H9 (cell line): ENCODE data around the gene GLDC. TPM values are rescaled to one million over a fixed set of nuclear protein-coding genes. Genes with fewer than 3 reads are reported as not detected.

ENCODE experiments used
- DNase-seq: peaks from one replicate; pipeline ENCODE4 v3.0.0-alpha.2; 2017
- H2AFZ ChIP-seq: one replicate; pipeline ENCODE4 v1.6.1; 2013; ENCODE audit warnings: mild to moderate bottlenecking, low read length, control low read depth, moderate library complexity
- H2AK5ac ChIP-seq: 2 replicates; pipeline ENCODE4 v1.6.1; 2013; ENCODE audit warnings: low read length, control low read depth, mixed read lengths; ENCODE audit not compliant: insufficient read length
- H2BK120ac ChIP-seq: one replicate; pipeline ENCODE4 v1.6.1; 2013; ENCODE audit warnings: low read depth, mild to moderate bottlenecking, low read length, control low read depth, inconsistent platforms; ENCODE audit not compliant: poor library complexity, severe bottlenecking
- H2BK12ac ChIP-seq: 2 replicates; pipeline ENCODE4 v1.6.1; 2013; ENCODE audit warnings: low read length, control low read depth, mixed read lengths, low read depth; ENCODE audit not compliant: insufficient read length
- H2BK15ac ChIP-seq: 2 replicates; pipeline ENCODE4 v1.6.1; 2013; ENCODE audit warnings: low read depth, low read length, control low read depth
- H2BK20ac ChIP-seq: one replicate; pipeline ENCODE4 v1.6.1; 2013; ENCODE audit warnings: low read depth, mild to moderate bottlenecking, low read length, control low read depth, inconsistent platforms; ENCODE audit not compliant: poor library complexity, severe bottlenecking
- H2BK5ac ChIP-seq: 2 replicates; pipeline ENCODE4 v1.6.1; 2013; ENCODE audit warnings: low read length, control low read depth, mixed read lengths; ENCODE audit not compliant: insufficient read length
- H3K14ac ChIP-seq: 2 replicates; pipeline ENCODE4 v1.6.1; 2013; ENCODE audit warnings: low read length, control low read depth; ENCODE audit not compliant: insufficient read depth
- H3K18ac ChIP-seq: 2 replicates; pipeline ENCODE4 v1.6.1; 2013; ENCODE audit warnings: low read depth, mild to moderate bottlenecking, mixed read lengths, low read length, control low read depth; ENCODE audit not compliant: insufficient read length
- H3K23ac ChIP-seq: 2 replicates; pipeline ENCODE4 v1.6.1; 2013; ENCODE audit warnings: low read length, control low read depth, mixed read lengths, low read depth; ENCODE audit not compliant: insufficient read length
- H3K23me2 ChIP-seq: 2 replicates; pipeline ENCODE4 v1.6.1; 2013; ENCODE audit warnings: low read depth, mild to moderate bottlenecking, mixed read lengths, low read length, control low read depth; ENCODE audit not compliant: insufficient read length, poor library complexity, severe bottlenecking
- H3K27ac ChIP-seq: 2 replicates; pipeline ENCODE4 v1.5.1; 2013; ENCODE audit warnings: low read length, control low read depth, mixed read lengths, low read depth; ENCODE audit not compliant: insufficient read length
- H3K27me3 ChIP-seq: 2 replicates; pipeline ENCODE4 v1.6.1; 2013; ENCODE audit warnings: low read length, control low read depth, inconsistent platforms; ENCODE audit not compliant: insufficient read depth
- H3K4ac ChIP-seq: 2 replicates; pipeline ENCODE4 v1.6.1; 2013; ENCODE audit warnings: low read depth, mild to moderate bottlenecking, control low read depth, inconsistent platforms, low read length, moderate library complexity
- H3K4me1 ChIP-seq: 2 replicates; pipeline ENCODE4 v1.6.1; 2013; ENCODE audit warnings: low read length, control low read depth, inconsistent platforms; ENCODE audit not compliant: insufficient read depth
- H3K4me2 ChIP-seq: 2 replicates; pipeline ENCODE4 v1.6.1; 2013; ENCODE audit warnings: low read length, control low read depth, mixed read lengths; ENCODE audit not compliant: insufficient read length, insufficient read depth
- H3K56ac ChIP-seq: 2 replicates; pipeline ENCODE4 v1.6.1; 2013; ENCODE audit warnings: low read depth, mild to moderate bottlenecking, mixed read lengths, low read length, control low read depth; ENCODE audit not compliant: insufficient read length
- H3K79me1 ChIP-seq: 2 replicates; pipeline ENCODE4 v1.6.1; 2013; ENCODE audit warnings: low read depth, mild to moderate bottlenecking, moderate library complexity, low read length, control low read depth, inconsistent platforms; ENCODE audit not compliant: insufficient read depth, poor library complexity, severe bottlenecking
- H3K79me2 ChIP-seq: 2 replicates; pipeline ENCODE4 v1.6.1; 2013; ENCODE audit warnings: low read length, control low read depth, inconsistent platforms; ENCODE audit not compliant: insufficient read depth
- H3K9ac ChIP-seq: 2 replicates; pipeline ENCODE4 v1.6.1; 2013; ENCODE audit warnings: low read length, control low read depth, mixed read lengths; ENCODE audit not compliant: insufficient read length; ENCODE audit errors: extremely low read depth
- H3K9me3 ChIP-seq: one replicate; pipeline ENCODE4 v1.6.1; 2013; ENCODE audit warnings: low read depth, low read length, inconsistent platforms; ENCODE audit not compliant: control insufficient read depth
- H3T11ph ChIP-seq: one replicate; pipeline ENCODE4 v1.6.1; 2013; ENCODE audit warnings: mild to moderate bottlenecking, low read length, control low read depth, inconsistent platforms
- H4K20me1 ChIP-seq: one replicate; pipeline ENCODE4 v1.6.1; 2013; ENCODE audit not compliant: control insufficient read depth, insufficient read length, insufficient read depth
- H4K5ac ChIP-seq: 2 replicates; pipeline ENCODE4 v1.6.1; 2013; ENCODE audit warnings: low read depth, mild to moderate bottlenecking, mixed read lengths, low read length, control low read depth; ENCODE audit not compliant: insufficient read length
- H4K8ac ChIP-seq: replicated peaks from 2 replicates; pipeline ENCODE4 v1.6.1; 2013; ENCODE audit warnings: low read length, control low read depth, mixed read lengths, low read depth; ENCODE audit not compliant: insufficient read length
- H4K91ac ChIP-seq: 2 replicates; pipeline ENCODE4 v1.6.1; 2013; ENCODE audit warnings: low read depth, mild to moderate bottlenecking, moderate library complexity, mixed read lengths, low read length, control low read depth; ENCODE audit not compliant: insufficient read length
- H3K27ac Mint-ChIP-seq, 3 experiments: 2 replicates in 2 of 3; 3 replicates in 1 of 3; pipeline ENCODE4 v1.8.0; 2020 to 2021; ENCODE audit warnings: mixed read lengths in 3 of 3, mild to moderate bottlenecking in 1 of 3, moderate library complexity in 1 of 3
- H3K27me3 Mint-ChIP-seq: 2 replicates; pipeline ENCODE4 v1.8.0; 2021; ENCODE audit warnings: low read depth, mild to moderate bottlenecking, moderate library complexity, mixed read lengths
- H3K36me3 Mint-ChIP-seq, 3 experiments: 2 replicates in 2 of 3; 3 replicates in 1 of 3; pipeline ENCODE4 v1.8.0; 2020 to 2021; ENCODE audit warnings: low read depth in 3 of 3, mixed read lengths in 3 of 3; ENCODE audit not compliant: insufficient read depth in 1 of 3
- H3K4me1 Mint-ChIP-seq, 2 experiments: 2 replicates each; pipeline ENCODE4 v1.8.0; 2020; ENCODE audit warnings: mixed read lengths in 2 of 2
- H3K4me3 Mint-ChIP-seq, 2 experiments: 2 replicates in 1 of 2; 3 replicates in 1 of 2; pipeline ENCODE4 v1.8.0; 2020 to 2021; ENCODE audit warnings: mild to moderate bottlenecking in 2 of 2, mixed read lengths in 2 of 2, moderate library complexity in 1 of 2
- H3K9me3 Mint-ChIP-seq, 2 experiments: 2 replicates in 1 of 2; 3 replicates in 1 of 2; pipeline ENCODE4 v1.8.0; 2020; ENCODE audit warnings: mild to moderate bottlenecking in 2 of 2, mixed read lengths in 2 of 2, moderate library complexity in 1 of 2
- CTCF ChIP-seq: fragments of 200-600 bp; sonication (generic); conservative IDR thresholded peaks from 3 replicates; pipeline ENCODE4 v1.8.0; 2021; ENCODE audit warnings: antibody characterized with exemption, mild to moderate bottlenecking
- WGBS: extraction: QIAGEN DNeasy Blood & Tissue Kit; methylation state at CpG from one replicate; pipeline ENCODE4 v1.1.7; 2013; ENCODE audit warnings: missing lambda C conversion rate, low lambda C conversion rate, mixed read lengths; ENCODE audit not compliant: insufficient read length; ENCODE audit errors: extremely low coverage; 5-methylcytosine and 5-hydroxymethylcytosine counted together
- total RNA-seq: library from RNA; stranded (reverse); gene quantifications from 2 replicates; pipeline ENCODE4 v1.2.1, GENCODE V29; 2021

Gene GLDC
- total RNA-seq, 1 experiment from 2014 or later, result 74.4 TPM

GRCh38 chr9:6628704-6629103 is 16.8 kb downstream of the GLDC start:
- Histone ChIP-seq H3K23ac (no peak overlapping the region), H4K91ac (no peak overlapping the region), H3K9ac (no peak overlapping the region), H2AK5ac (no peak overlapping the region), H3K79me1 (peaks cover 7% of the 10 kb centered on the region), H4K8ac (no peak overlapping the region), H3K18ac (no peak overlapping the region), H3K79me2 (peaks cover 12% of the 10 kb centered on the region; the same call in 1 of the 2 replicates), H3K14ac (no peak overlapping the region), H3K9me3 (no peaks in the 10 kb centered on the region), H3K4me2 (no peak overlapping the region), H3K23me2 (no peaks in the 10 kb centered on the region), H4K20me1 (no peaks in the 10 kb centered on the region), H3K27ac (no peak overlapping the region), H3T11ph (no peak overlapping the region), H3K56ac (no peak overlapping the region), H2BK20ac (no peak overlapping the region), H2BK15ac (no peak overlapping the region), H3K4me1 (peaks cover 8% of the 10 kb centered on the region; the same call in 1 of the 2 replicates), H3K4ac (no peak overlapping the region), H2BK5ac (no peak overlapping the region), H2BK120ac (no peak overlapping the region), H3K27me3 (no peaks in the 10 kb centered on the region), H4K5ac (no peak overlapping the region), H2BK12ac (no peak overlapping the region), H2AFZ (no peak overlapping the region)
- Mint-ChIP-seq H3K9me3 (peaks cover 0 to 5% of the 10 kb centered on the region in 2 experiments; a peak in 2 of 5 replicates), H3K27me3 (no peaks in the 10 kb centered on the region), H3K36me3 (peaks cover 13 to 21% (median 13%) of the 10 kb centered on the region in 3 experiments), H3K27ac (no peak overlapping the region), H3K4me3 (no peak overlapping the region), H3K4me1 (peaks cover 40 to 50% of the 10 kb centered on the region in 2 experiments)
- DNase-seq, result no peak
- TF ChIP-seq CTCF, result no peak
- WGBS, result no CpG with 5 or more reads among the region's 2 CpGs
